Activated naive CD8-positive, alpha-beta T cell treated with anti-CD3 and anti-CD28 coated beads, Interleukin-2, amount 10 ng/mL, durations not matched to agents 7 days and 5 days (primary cell): ENCODE results near the gene PTCHD1. TPM values are rescaled to one million over a fixed set of nuclear protein-coding genes. Genes with fewer than 3 reads are reported as not detected.

Source experiments
- ATAC-seq: fragments of 150-1000 bp; cut with Tn5 transposase; one replicate; pipeline ENCODE4 v1.10.0; 2021; ENCODE audit warnings: low read depth, moderate library complexity
- POLR2A ChIA-PET: fragments of 350-600 bp; sonication (Branson Sonifier 250); formaldehyde crosslinking; loops from one replicate; lab custom pipeline; 2021; ENCODE audit warnings: antibody characterized with exemption; lab: Charles Lee
- DNase-seq: peaks from one replicate; pipeline ENCODE4 v3.0.0; 2021
- H3K27ac Mint-ChIP-seq: one replicate; pipeline ENCODE4 v1.8.0; 2022; ENCODE audit warnings: mild to moderate bottlenecking, mixed read lengths
- H3K27me3 Mint-ChIP-seq: one replicate; pipeline ENCODE4 v1.8.0; 2022; ENCODE audit warnings: mild to moderate bottlenecking, moderate library complexity, mixed read lengths
- H3K36me3 Mint-ChIP-seq: one replicate; pipeline ENCODE4 v1.8.0; 2021; ENCODE audit warnings: mild to moderate bottlenecking, mixed read lengths
- H3K4me1 Mint-ChIP-seq: one replicate; pipeline ENCODE4 v1.8.0; 2021; ENCODE audit warnings: mixed read lengths
- H3K4me3 Mint-ChIP-seq: one replicate; pipeline ENCODE4 v1.8.0; 2022; ENCODE audit warnings: mild to moderate bottlenecking, moderate library complexity, mixed read lengths
- H3K9me3 Mint-ChIP-seq: one replicate; pipeline ENCODE4 v1.8.0; 2021; ENCODE audit warnings: mixed read lengths
- total RNA-seq, 2 experiments: library from RNA; stranded (reverse); gene quantifications; one replicate each; pipeline ENCODE4 v1.2.3, GENCODE V29; 2021

The PTCHD1 gene
- total RNA-seq, 2 experiments from 2014 or later = not detected

- peak overlapping the region; percentile 58 for H3K4me3 Mint-ChIP-seq
- no peaks in the 10 kb centered on the region for H3K9me3 Mint-ChIP-seq
- H3K36me3 Mint-ChIP-seq = no peaks in the 10 kb centered on the region
- POLR2A ChIA-PET = no interaction called here
- peaks cover 5% of the 10 kb centered on the region for H3K4me1 Mint-ChIP-seq
- no peak for ATAC-seq
- no peak overlapping the region for H3K27ac Mint-ChIP-seq
- peak; percentile 22 for DNase-seq
- peaks cover 56% of the 10 kb centered on the region for H3K27me3 Mint-ChIP-seq
Observed at GRCh38 chrX:23332888-23333821, 1.5 kb upstream of the PTCHD1 start.

GRCh38 chrX:23333842-23334520 lies 668 bp upstream of the PTCHD1 start:
- no peak overlapping the region for H3K27ac Mint-ChIP-seq
- no peak for ATAC-seq
- peaks cover 55% of the 10 kb centered on the region for H3K27me3 Mint-ChIP-seq
- no peaks in the 10 kb centered on the region for H3K9me3 Mint-ChIP-seq
- H3K4me1 Mint-ChIP-seq = peaks cover 5% of the 10 kb centered on the region
- peak overlapping the region; percentile 25 for H3K4me3 Mint-ChIP-seq
- no peaks in the 10 kb centered on the region for H3K36me3 Mint-ChIP-seq
- no peak for DNase-seq
- POLR2A ChIA-PET = no interaction called here

GRCh38 chrX:23334521-23334847 lies 165 bp upstream of the PTCHD1 start:
- Mint-ChIP-seq H3K9me3 (no peaks in the 10 kb centered on the region), H3K4me1 (peaks cover 5% of the 10 kb centered on the region), H3K36me3 (no peaks in the 10 kb centered on the region), H3K27ac (no peak overlapping the region), H3K27me3 (peaks cover 55% of the 10 kb centered on the region), H3K4me3 (no peak overlapping the region)
- POLR2A ChIA-PET = no interaction called here
- DNase-seq (no peak), ATAC-seq (no peak)

GRCh38 chrX:23338334-23338733 lies 3.7 kb downstream of the PTCHD1 start:
- H3K27ac Mint-ChIP-seq = no peak overlapping the region
- ATAC-seq = no peak
- DNase-seq = no peak
- no peaks in the 10 kb centered on the region for H3K9me3 Mint-ChIP-seq
- POLR2A ChIA-PET = no interaction called here
- no peaks in the 10 kb centered on the region for H3K36me3 Mint-ChIP-seq
- H3K4me3 Mint-ChIP-seq = no peak overlapping the region
- H3K4me1 Mint-ChIP-seq = no peaks in the 10 kb centered on the region
- H3K27me3 Mint-ChIP-seq = peaks cover 36% of the 10 kb centered on the region

GRCh38 chrX:23341452-23341851 lies 6.8 kb downstream of the PTCHD1 start:
- H3K36me3 Mint-ChIP-seq = no peaks in the 10 kb centered on the region
- POLR2A ChIA-PET = no interaction called here
- no peak overlapping the region for H3K4me3 Mint-ChIP-seq
- H3K9me3 Mint-ChIP-seq = no peaks in the 10 kb centered on the region
- no peaks in the 10 kb centered on the region for H3K4me1 Mint-ChIP-seq
- peaks cover 16% of the 10 kb centered on the region for H3K27me3 Mint-ChIP-seq
- H3K27ac Mint-ChIP-seq = no peak overlapping the region
- DNase-seq = no peak
- no peak for ATAC-seq

GRCh38 chrX:23344238-23344903 lies 9.7 kb downstream of the PTCHD1 start:
- H3K36me3 Mint-ChIP-seq = no peaks in the 10 kb centered on the region
- POLR2A ChIA-PET = no interaction called here
- no peak for DNase-seq
- H3K9me3 Mint-ChIP-seq = no peaks in the 10 kb centered on the region
- no peaks in the 10 kb centered on the region for H3K4me1 Mint-ChIP-seq
- no peak for ATAC-seq
- no peak overlapping the region for H3K27ac Mint-ChIP-seq
- no peak overlapping the region for H3K4me3 Mint-ChIP-seq
- H3K27me3 Mint-ChIP-seq = peaks cover 7% of the 10 kb centered on the region

GRCh38 chrX:23344904-23345271 lies 10.2 kb downstream of the PTCHD1 start:
- DNase-seq (no peak), ATAC-seq (no peak)
- no peak overlapping the region for H3K4me3 Mint-ChIP-seq
- peaks cover 4% of the 10 kb centered on the region for H3K27me3 Mint-ChIP-seq
- H3K4me1 Mint-ChIP-seq = no peaks in the 10 kb centered on the region
- no peaks in the 10 kb centered on the region for H3K36me3 Mint-ChIP-seq
- no peak overlapping the region for H3K27ac Mint-ChIP-seq
- POLR2A ChIA-PET = no interaction called here
- no peaks in the 10 kb centered on the region for H3K9me3 Mint-ChIP-seq

GRCh38 chrX:23356189-23356588 lies 21.5 kb downstream of the PTCHD1 start:
- no peaks in the 10 kb centered on the region for H3K4me1 Mint-ChIP-seq
- no peak overlapping the region for H3K4me3 Mint-ChIP-seq
- no peaks in the 10 kb centered on the region for H3K9me3 Mint-ChIP-seq
- no peaks in the 10 kb centered on the region for H3K36me3 Mint-ChIP-seq
- peaks cover 5% of the 10 kb centered on the region for H3K27me3 Mint-ChIP-seq
- no peak for DNase-seq
- no peak for ATAC-seq
- H3K27ac Mint-ChIP-seq = no peak overlapping the region
- POLR2A ChIA-PET = no interaction called here

GRCh38 chrX:23364416-23364815 lies 29.8 kb downstream of the PTCHD1 start:
- Mint-ChIP-seq H3K4me1 (no peaks in the 10 kb centered on the region), H3K36me3 (no peaks in the 10 kb centered on the region), H3K9me3 (no peaks in the 10 kb centered on the region), H3K27me3 (peaks cover 8% of the 10 kb centered on the region), H3K27ac (no peak overlapping the region), H3K4me3 (no peak overlapping the region)
- POLR2A ChIA-PET = no interaction called here
- ATAC-seq = no peak
- no peak for DNase-seq

- no peaks in the 10 kb centered on the region for H3K4me1 Mint-ChIP-seq
Observed at GRCh38 chrX:23365541-23365940, 30.9 kb downstream of the PTCHD1 start.

GRCh38 chrX:23366914-23367313 lies 32.3 kb downstream of the PTCHD1 start:
- no peaks in the 10 kb centered on the region for H3K36me3 Mint-ChIP-seq
- no peaks in the 10 kb centered on the region for H3K9me3 Mint-ChIP-seq
- no peak overlapping the region for H3K4me3 Mint-ChIP-seq
- ATAC-seq = no peak
- no peak for DNase-seq
- H3K4me1 Mint-ChIP-seq = no peaks in the 10 kb centered on the region
- POLR2A ChIA-PET = no interaction called here
- H3K27ac Mint-ChIP-seq = no peak overlapping the region
- H3K27me3 Mint-ChIP-seq = peaks cover 5% of the 10 kb centered on the region

More at GRCh38 chrX:23365541-23365940, 30.9 kb downstream of the PTCHD1 start:
- DNase-seq (no peak), ATAC-seq (no peak)
- Mint-ChIP-seq H3K9me3 (no peaks in the 10 kb centered on the region), H3K36me3 (no peaks in the 10 kb centered on the region), H3K27ac (no peak overlapping the region), H3K4me3 (no peak overlapping the region), H3K27me3 (peaks cover 6% of the 10 kb centered on the region)
- POLR2A ChIA-PET = no interaction called here

- Mint-ChIP-seq H3K36me3 (no peaks in the 10 kb centered on the region), H3K27ac (no peak overlapping the region), H3K4me1 (no peaks in the 10 kb centered on the region), H3K4me3 (no peak overlapping the region), H3K9me3 (no peaks in the 10 kb centered on the region), H3K27me3 (peaks cover 5% of the 10 kb centered on the region)
- POLR2A ChIA-PET = no interaction called here
- ATAC-seq (no peak), DNase-seq (no peak)
Observed at GRCh38 chrX:23369027-23369426, 34.4 kb downstream of the PTCHD1 start.

- H3K27me3 Mint-ChIP-seq = peaks cover 5% of the 10 kb centered on the region
- ATAC-seq (no peak), DNase-seq (no peak)
- POLR2A ChIA-PET = no interaction called here
- H3K4me3 Mint-ChIP-seq = no peak overlapping the region
- no peaks in the 10 kb centered on the region for H3K9me3 Mint-ChIP-seq
- no peaks in the 10 kb centered on the region for H3K4me1 Mint-ChIP-seq
- H3K36me3 Mint-ChIP-seq = no peaks in the 10 kb centered on the region
- H3K27ac Mint-ChIP-seq = no peak overlapping the region
Observed at GRCh38 chrX:23372220-23372902, 37.7 kb downstream of the PTCHD1 start.
